Measurements from ENCODE around the gene SDF2L1.
A peak's percentile ranks its signal among the peaks of the same experiment; 100 is the strongest.

The SDF2L1 gene

GRCh38 chr22:21623648-21623970 is 18.5 kb upstream of the SDF2L1 start:
- no peak overlapping the region for H3K4me3 ChIP-seq (ENCODE audit: low read depth, low read length)
- no peak for TF ChIP-seq CTCF (IDR thresholded peaks at IDR 0.05; ENCODE audit: insufficient read depth, low read depth, low read length, missing control alignments)
- DNase-seq (ENCODE audit: low read depth), result no peak

DNA sequence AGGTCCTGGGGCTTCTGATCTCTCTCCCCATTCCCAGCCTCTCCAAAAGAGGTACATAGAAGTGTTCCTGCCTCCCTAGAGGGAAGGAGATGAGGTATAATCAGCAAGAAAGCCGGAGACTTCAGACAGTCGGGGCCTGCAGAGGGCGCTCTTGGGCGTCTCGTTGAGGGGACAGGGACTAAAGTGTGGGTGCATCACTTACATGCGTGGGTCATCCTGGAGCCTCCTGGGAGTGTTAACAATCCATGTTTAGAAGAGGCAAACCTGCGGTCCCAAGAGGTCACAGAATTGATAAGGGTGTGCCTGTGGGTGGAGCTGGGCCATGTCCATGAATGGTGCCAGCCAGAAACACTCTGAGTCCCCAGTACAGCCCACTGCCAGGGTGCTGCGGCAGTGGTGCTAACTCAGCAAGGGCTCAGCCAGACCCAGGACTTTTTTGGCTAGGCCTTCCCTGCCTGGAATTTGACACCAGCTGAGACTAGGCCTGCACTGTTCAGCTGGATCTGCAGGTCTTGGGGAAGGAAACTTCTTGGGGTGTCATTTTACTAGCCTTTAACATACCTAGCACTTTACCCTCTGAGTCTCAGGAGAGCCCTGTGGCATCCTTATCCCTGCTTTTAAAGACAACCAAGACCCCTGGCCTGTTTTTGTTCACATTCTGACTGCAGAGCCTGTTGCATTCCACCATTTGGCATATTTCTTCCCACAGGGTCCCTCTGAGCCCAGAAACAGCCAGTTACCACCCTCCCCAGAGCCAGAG is 17.8 kb upstream of the SDF2L1 start:
- no peak for DNase-seq (ENCODE audit: low read depth)
- peak; percentile 48 for TF ChIP-seq CTCF (IDR thresholded peaks at IDR 0.05; ENCODE audit: insufficient read depth, low read depth, low read length, missing control alignments)
- no peak overlapping the region for H3K4me3 ChIP-seq (ENCODE audit: low read depth, low read length)

DNA sequence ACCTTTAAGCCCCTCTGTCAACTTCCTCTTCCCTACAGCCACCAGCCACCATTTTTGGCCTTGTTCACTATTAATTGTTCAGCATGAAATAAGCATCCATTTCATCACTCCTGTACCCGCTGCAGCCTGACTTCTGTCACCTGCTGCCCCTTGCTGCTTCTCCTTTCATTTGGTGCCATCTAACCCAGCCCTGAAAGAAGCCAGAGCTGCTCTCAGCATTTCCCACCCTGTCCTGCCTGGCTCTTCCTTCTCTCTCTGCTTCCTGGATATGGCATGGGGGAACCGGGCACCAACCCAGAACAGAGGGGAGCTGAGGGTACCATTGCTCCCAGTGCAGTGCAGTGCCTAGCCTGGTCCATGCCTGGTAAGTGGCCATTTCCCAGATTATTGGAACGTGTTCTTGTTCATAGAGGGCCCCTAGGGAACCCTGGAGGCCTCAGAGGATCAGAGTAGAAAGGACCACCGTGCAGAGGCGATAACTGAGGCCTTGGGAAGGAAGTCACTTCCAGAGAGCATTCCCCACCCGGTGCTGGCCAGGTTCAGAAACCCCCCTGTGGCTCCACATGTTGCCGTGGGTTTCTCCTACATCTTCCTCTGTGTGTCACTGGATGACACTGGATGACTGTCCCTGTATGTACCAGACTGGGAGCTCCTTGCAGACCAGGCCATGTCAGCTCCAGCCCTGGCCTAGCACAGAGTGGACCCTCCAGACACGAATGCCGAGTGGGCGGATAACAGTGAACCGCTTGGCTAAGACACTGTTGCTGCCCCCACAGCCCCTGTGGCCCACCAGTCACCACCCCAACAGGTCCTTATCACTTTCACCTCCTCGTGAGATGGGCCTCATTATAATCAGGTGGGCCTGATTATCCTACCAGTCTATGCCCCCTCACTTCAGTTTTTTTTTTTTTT is 17.0 kb upstream of the SDF2L1 start:
- TF ChIP-seq CTCF (IDR thresholded peaks at IDR 0.05; ENCODE audit: insufficient read depth, low read depth, low read length, missing control alignments), result no peak
- no peak for DNase-seq (ENCODE audit: low read depth)
- no peak overlapping the region for H3K4me3 ChIP-seq (ENCODE audit: low read depth, low read length)

- H3K4me3 ChIP-seq (ENCODE audit: low read depth, low read length), result no peak overlapping the region
- TF ChIP-seq CTCF (IDR thresholded peaks at IDR 0.05; ENCODE audit: insufficient read depth, low read depth, low read length, missing control alignments), result no peak
- DNase-seq (ENCODE audit: low read depth), result no peak
These were observed 15.9 kb upstream of the SDF2L1 start for GRCh38 chr22:21626073-21626734.

GRCh38 chr22:21626735-21627469 is 15.2 kb upstream of the SDF2L1 start:
- TF ChIP-seq CTCF (IDR thresholded peaks at IDR 0.05; ENCODE audit: insufficient read depth, low read depth, low read length, missing control alignments), result no peak
- H3K4me3 ChIP-seq (ENCODE audit: low read depth, low read length), result no peak overlapping the region
- DNase-seq (ENCODE audit: low read depth), result no peak

Data from GM12865 (cell line).